HEK293T (cell line): ENCODE results near the gene TDRD1.

Source experiments
- CTCF ChIA-PET: fragments of 350-600 bp; formaldehyde crosslinking; extraction: SDS; loops from one replicate; lab custom pipeline; 2021; ENCODE audit warnings: antibody characterized with exemption, inconsistent platforms; lab: Yijun Ruan, JAX
- POLR2A ChIA-PET: fragments of 350-600 bp; formaldehyde crosslinking; extraction: SDS; loops from one replicate; lab custom pipeline; 2020; ENCODE audit warnings: antibody characterized with exemption, inconsistent platforms; lab: Yijun Ruan, JAX
- DNase-seq: peaks from one replicate; pipeline ENCODE4 v3.0.0; 2012; ENCODE audit warnings: mixed read lengths; ENCODE audit errors: extremely low spot score
- ARNT ChIP-seq: fragments of 450-650 bp; IDR thresholded peaks from 2 replicates; pipeline ENCODE4 v1.6.1; 2017; ENCODE audit warnings: mild to moderate bottlenecking
- BHLHE40 ChIP-seq: fragments of 450-650 bp; IDR thresholded peaks from 2 replicates; pipeline ENCODE4 v1.6.1; 2016; ENCODE audit warnings: mild to moderate bottlenecking, moderate library complexity, borderline replicate concordance
- CTBP1 ChIP-seq: fragments of 450-650 bp; IDR thresholded peaks from 2 replicates; pipeline ENCODE4 v1.6.1; 2016; ENCODE audit warnings: borderline replicate concordance
- ELF4 ChIP-seq: fragments of 450-650 bp; IDR thresholded peaks from 2 replicates; pipeline ENCODE4 v1.6.1; 2017; ENCODE audit warnings: antibody characterized with exemption
- FOXA1 ChIP-seq: fragments of 450-650 bp; IDR thresholded peaks from 2 replicates; pipeline ENCODE4 v1.6.1; 2016; ENCODE audit warnings: mild to moderate bottlenecking
- FOXK2 ChIP-seq: fragments of 450-650 bp; IDR thresholded peaks from 2 replicates; pipeline ENCODE4 v1.6.1; 2016; ENCODE audit warnings: mild to moderate bottlenecking
- FOXM1 ChIP-seq: fragments of 450-650 bp; IDR thresholded peaks from 2 replicates; pipeline ENCODE4 v1.6.1; 2017; ENCODE audit warnings: mild to moderate bottlenecking, borderline replicate concordance
- HDGF ChIP-seq: fragments of 450-650 bp; IDR thresholded peaks from 2 replicates; pipeline ENCODE4 v1.6.1; 2017; ENCODE audit warnings: antibody characterized with exemption, borderline replicate concordance
- L3MBTL2 ChIP-seq: fragments of 450-650 bp; conservative IDR thresholded peaks from 2 replicates; pipeline ENCODE4 v1.6.1; 2016; ENCODE audit warnings: mild to moderate bottlenecking
- LEF1 ChIP-seq: fragments of 450-650 bp; IDR thresholded peaks from 2 replicates; pipeline ENCODE4 v1.6.1; 2017; ENCODE audit warnings: mild to moderate bottlenecking, borderline replicate concordance
- NFRKB ChIP-seq: fragments of 450-650 bp; IDR thresholded peaks from 2 replicates; pipeline ENCODE4 v1.6.1; 2016; ENCODE audit warnings: mild to moderate bottlenecking, moderate library complexity
- PKNOX1 ChIP-seq: fragments of 450-650 bp; IDR thresholded peaks from 2 replicates; pipeline ENCODE4 v1.6.1; 2016
- SP1 ChIP-seq: fragments of 450-650 bp; IDR thresholded peaks from 2 replicates; pipeline ENCODE4 v1.6.1; 2017
- SUZ12 ChIP-seq: fragments of 450-650 bp; IDR thresholded peaks from 2 replicates; pipeline ENCODE4 v1.6.1; 2016; ENCODE audit warnings: mild to moderate bottlenecking
- TARDBP ChIP-seq: fragments of 450-650 bp; IDR thresholded peaks from 2 replicates; pipeline ENCODE4 v1.6.1; 2016
- ZNF384 ChIP-seq: fragments of 450-650 bp; IDR thresholded peaks from 2 replicates; pipeline ENCODE4 v1.6.1; 2016

Gene TDRD1

GRCh38 chr10:114181971-114182370 lies 2.8 kb downstream of the TDRD1 start:
- no peak for DNase-seq
- ChIA-PET POLR2A (no interaction called here), CTCF (no interaction called here)
- TF ChIP-seq ZNF384 (no peak), FOXK2 (no peak), L3MBTL2 (no peak), SUZ12 (no peak), LEF1 (no peak), FOXM1 (no peak), TARDBP (no peak), FOXA1 (no peak), SP1 (no peak), HDGF (no peak), CTBP1 (no peak)

GRCh38 chr10:114183563-114183962 lies 4.4 kb downstream of the TDRD1 start:
- ChIA-PET CTCF (no interaction called here), POLR2A (no interaction called here)
- no peak for TF ChIP-seq HDGF
- TF ChIP-seq FOXK2: no peak
- TF ChIP-seq L3MBTL2: no peak
- no peak for TF ChIP-seq SUZ12
- TF ChIP-seq ZNF384: no peak
- TF ChIP-seq CTBP1: no peak
- no peak for TF ChIP-seq TARDBP
- no peak for DNase-seq

GRCh38 chr10:114184276-114184675 lies 5.1 kb downstream of the TDRD1 start:
- no peak for DNase-seq
- CTCF ChIA-PET: no interaction called here
- POLR2A ChIA-PET: no interaction called here
- TF ChIP-seq FOXM1 (no peak), FOXK2 (no peak), TARDBP (no peak), PKNOX1 (no peak), LEF1 (no peak), NFRKB (no peak), ELF4 (no peak), CTBP1 (no peak)

- DNase-seq: no peak
- TF ChIP-seq NFRKB: no peak
- no peak for TF ChIP-seq FOXK2
- TF ChIP-seq ARNT: no peak
- TF ChIP-seq TARDBP: no peak
- TF ChIP-seq FOXA1: no peak
- TF ChIP-seq ELF4: no peak
- no peak for TF ChIP-seq ZNF384
- no peak for TF ChIP-seq CTBP1
- no peak for TF ChIP-seq BHLHE40
- no peak for TF ChIP-seq SUZ12
- no peak for TF ChIP-seq PKNOX1
- TF ChIP-seq FOXM1: no peak
- TF ChIP-seq SP1: no peak
- no peak for TF ChIP-seq L3MBTL2
- no peak for TF ChIP-seq HDGF
- no peak for TF ChIP-seq LEF1
- ChIA-PET CTCF (no interaction called here), POLR2A (no interaction called here)
Observed at GRCh38 chr10:114188001-114188400, 8.8 kb downstream of the TDRD1 start.

- ChIA-PET CTCF (no interaction called here), POLR2A (no interaction called here)
- TF ChIP-seq HDGF: no peak
- no peak for TF ChIP-seq SUZ12
- DNase-seq: no peak
Observed at GRCh38 chr10:114188900-114189299, 9.7 kb downstream of the TDRD1 start.

- ChIA-PET CTCF (no interaction called here), POLR2A (no interaction called here)
- DNase-seq: no peak
- no peak for TF ChIP-seq TARDBP
- TF ChIP-seq SUZ12: no peak
- no peak for TF ChIP-seq ELF4
- no peak for TF ChIP-seq SP1
- TF ChIP-seq FOXM1: no peak
- no peak for TF ChIP-seq HDGF
- TF ChIP-seq PKNOX1: no peak
- TF ChIP-seq ARNT: no peak
- TF ChIP-seq CTBP1: no peak
- no peak for TF ChIP-seq NFRKB
- no peak for TF ChIP-seq FOXK2
Observed at GRCh38 chr10:114189700-114190099, 10.5 kb downstream of the TDRD1 start.

- POLR2A ChIA-PET: no interaction called here
- DNase-seq: no peak
- TF ChIP-seq CTBP1: no peak
- TF ChIP-seq FOXM1: no peak
- no peak for TF ChIP-seq ARNT
- no peak for TF ChIP-seq ELF4
- TF ChIP-seq BHLHE40: no peak
- no peak for TF ChIP-seq L3MBTL2
- no peak for TF ChIP-seq NFRKB
- TF ChIP-seq TARDBP: no peak
- TF ChIP-seq SP1: no peak
- TF ChIP-seq FOXK2: no peak
- TF ChIP-seq FOXA1: no peak
- no peak for TF ChIP-seq SUZ12
- no peak for TF ChIP-seq LEF1
- no peak for TF ChIP-seq HDGF
- TF ChIP-seq PKNOX1: no peak
- TF ChIP-seq ZNF384: no peak
- CTCF ChIA-PET: no interaction called here
Observed at GRCh38 chr10:114195079-114195478, 15.9 kb downstream of the TDRD1 start.
